ENCODE measurements around the gene ZBTB38. TPM values are rescaled to one million over a fixed set of nuclear protein-coding genes. Genes with fewer than 3 reads are reported as not detected.

Gene ZBTB38
- total RNA-seq, 2 experiments from 2014 or later = 21.3 to 22.0 TPM

GRCh38 chr3:141413801-141414689, 45.7 kb downstream of the ZBTB38 start:
- ATAC-seq = peak; percentile 63
- Mint-ChIP-seq H3K9me3 (ENCODE audit: low read depth) (peaks cover 4% of the 10 kb centered on the region), H3K27ac (peak overlapping the region; percentile 99), H3K4me3 (peak overlapping the region; percentile 74), H3K4me1 (peaks cover 87% of the 10 kb centered on the region), H3K27me3 (no peaks in the 10 kb centered on the region), H3K36me3 (ENCODE audit: low read depth) (peaks cover 40% of the 10 kb centered on the region)
- ChIA-PET POLR2A (interaction anchor here (0.6 to 1.5 kb wide), 3 partner anchors 27 to 42 kb away, joined by 3 read pairs; no protein-coding TSS in a partner anchor), CTCF (interaction anchor here (0.8 to 3.3 kb wide), 9 partner anchors 9 to 106 kb away, joined by 3 to 20 read pairs (median 4); no protein-coding TSS in a partner anchor)
- peak; percentile 58 for DNase-seq
- intact Hi-C loops (cut with DNase I, micrococcal nuclease) = loop anchor here (1.0 to 5.0 kb wide), 9 partner anchors 27 to 463 kb away; partner anchors contain the start of genes RASA2 (in 2 of the 2) and ATP1B3 (in 1 of the 2)

- DNase-seq = peak; percentile 34
- peak; percentile 34 for ATAC-seq
- peaks cover 4% of the 10 kb centered on the region for H3K9me3 Mint-ChIP-seq (ENCODE audit: low read depth)
- peaks cover 41% of the 10 kb centered on the region for H3K36me3 Mint-ChIP-seq (ENCODE audit: low read depth)
- peak overlapping the region; percentile 99 for H3K27ac Mint-ChIP-seq
- intact Hi-C loops (cut with DNase I, micrococcal nuclease) = loop anchor here (1.0 to 5.0 kb wide), 8 partner anchors 26 to 462 kb away; partner anchors contain the start of genes ATP1B3 (in 1 of the 2) and RASA2 (in 1 of the 2)
- peaks cover 82% of the 10 kb centered on the region for H3K4me1 Mint-ChIP-seq
- H3K4me3 Mint-ChIP-seq = no peak overlapping the region
- POLR2A ChIA-PET = interaction anchor here (0.6 kb wide), 1 partner anchor 26 kb away, joined by 3 read pairs; no protein-coding TSS in a partner anchor
- CTCF ChIA-PET = interaction anchor here (1.0 to 3.3 kb wide), 2 partner anchors 26 to 44 kb away, joined by 3 to 20 read pairs; no protein-coding TSS in a partner anchor
- H3K27me3 Mint-ChIP-seq = no peaks in the 10 kb centered on the region
Observed at GRCh38 chr3:141414800-141415462, 46.6 kb downstream of the ZBTB38 start.

DNA sequence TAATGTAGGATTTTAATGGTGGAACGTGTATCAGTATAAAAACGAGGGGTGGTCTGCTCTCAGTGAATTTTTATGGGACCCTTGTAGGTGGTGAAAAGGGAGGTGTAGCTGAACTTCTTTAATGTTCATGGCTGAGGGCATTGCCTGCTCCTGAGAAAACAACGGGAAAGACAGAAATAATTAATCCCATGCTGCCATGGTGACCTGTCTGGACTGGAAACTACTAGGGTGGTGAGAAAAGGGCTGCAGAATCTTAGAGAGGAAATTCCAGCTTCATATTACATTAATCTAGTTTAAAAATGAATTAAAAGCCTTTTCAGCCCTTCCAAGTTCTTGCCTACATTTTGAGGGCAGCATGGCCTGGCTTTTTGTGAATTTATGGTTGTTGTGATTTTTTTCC, 47.6 kb downstream of the ZBTB38 start:
- Mint-ChIP-seq H3K9me3 (ENCODE audit: low read depth) (peaks cover 4% of the 10 kb centered on the region), H3K27ac (no peak overlapping the region), H3K36me3 (ENCODE audit: low read depth) (peaks cover 43% of the 10 kb centered on the region), H3K4me3 (no peak overlapping the region), H3K27me3 (no peaks in the 10 kb centered on the region), H3K4me1 (peaks cover 78% of the 10 kb centered on the region)
- DNase-seq = no peak
- no peak for ATAC-seq
- ChIA-PET CTCF (interaction anchor here (0.6 to 1.6 kb wide), 4 partner anchors 26 to 111 kb away, joined by 3 to 6 read pairs (median 4); no protein-coding TSS in a partner anchor), POLR2A (no interaction called here)
- intact Hi-C loops (cut with DNase I, micrococcal nuclease) = loop anchor here (2.0 kb wide), 2 partner anchors 25 to 45 kb away; no protein-coding TSS in a partner anchor

Other genes with a start within 250 kb of the ZBTB38 start
- 10 to 100 TPM; 10.3 to 12.2 TPM for gene PXYLP1, start 136.7 kb upstream of the ZBTB38 start, total RNA-seq
- 10 to 100 TPM; 30.8 to 32.0 TPM for gene RASA2, start 118.5 kb downstream of the ZBTB38 start, total RNA-seq

Measured in activated CD4-positive, alpha-beta T cell treated with anti-CD3 and anti-CD28 coated beads for 36 hours (primary cell).